GM20431 (cell line): ENCODE data around the gene NRIP1.

Experiments
- in situ Hi-C: fragments of 300-500 bp; cut with MseI, MboI; formaldehyde crosslinking; loops from one replicate; pipeline ENCODE4 v1.15.0; 2020; ENCODE audit warnings: low sequenced_read_pairs; ENCODE audit not compliant: unreplicated experiment

NRIP1 gene, protein sequence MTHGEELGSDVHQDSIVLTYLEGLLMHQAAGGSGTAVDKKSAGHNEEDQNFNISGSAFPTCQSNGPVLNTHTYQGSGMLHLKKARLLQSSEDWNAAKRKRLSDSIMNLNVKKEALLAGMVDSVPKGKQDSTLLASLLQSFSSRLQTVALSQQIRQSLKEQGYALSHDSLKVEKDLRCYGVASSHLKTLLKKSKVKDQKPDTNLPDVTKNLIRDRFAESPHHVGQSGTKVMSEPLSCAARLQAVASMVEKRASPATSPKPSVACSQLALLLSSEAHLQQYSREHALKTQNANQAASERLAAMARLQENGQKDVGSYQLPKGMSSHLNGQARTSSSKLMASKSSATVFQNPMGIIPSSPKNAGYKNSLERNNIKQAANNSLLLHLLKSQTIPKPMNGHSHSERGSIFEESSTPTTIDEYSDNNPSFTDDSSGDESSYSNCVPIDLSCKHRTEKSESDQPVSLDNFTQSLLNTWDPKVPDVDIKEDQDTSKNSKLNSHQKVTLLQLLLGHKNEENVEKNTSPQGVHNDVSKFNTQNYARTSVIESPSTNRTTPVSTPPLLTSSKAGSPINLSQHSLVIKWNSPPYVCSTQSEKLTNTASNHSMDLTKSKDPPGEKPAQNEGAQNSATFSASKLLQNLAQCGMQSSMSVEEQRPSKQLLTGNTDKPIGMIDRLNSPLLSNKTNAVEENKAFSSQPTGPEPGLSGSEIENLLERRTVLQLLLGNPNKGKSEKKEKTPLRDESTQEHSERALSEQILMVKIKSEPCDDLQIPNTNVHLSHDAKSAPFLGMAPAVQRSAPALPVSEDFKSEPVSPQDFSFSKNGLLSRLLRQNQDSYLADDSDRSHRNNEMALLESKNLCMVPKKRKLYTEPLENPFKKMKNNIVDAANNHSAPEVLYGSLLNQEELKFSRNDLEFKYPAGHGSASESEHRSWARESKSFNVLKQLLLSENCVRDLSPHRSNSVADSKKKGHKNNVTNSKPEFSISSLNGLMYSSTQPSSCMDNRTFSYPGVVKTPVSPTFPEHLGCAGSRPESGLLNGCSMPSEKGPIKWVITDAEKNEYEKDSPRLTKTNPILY (N-terminal part only)

GRCh38 chr21:15064576-15065391 is at the start of gene NRIP1:
NRIP1 (minus strand) TSS chr21:15065000; CDS start chr21:14968192, 96,808 bp downstream.
- in situ Hi-C loops = no loop called here

- in situ Hi-C loops = no loop called here
Measured at GRCh38 chr21:15112858-15113257, 48.1 kb upstream of the NRIP1 start.

- in situ Hi-C loops = no loop called here
Measured at GRCh38 chr21:15108801-15109200, 44.0 kb upstream of the NRIP1 start.

DNA sequence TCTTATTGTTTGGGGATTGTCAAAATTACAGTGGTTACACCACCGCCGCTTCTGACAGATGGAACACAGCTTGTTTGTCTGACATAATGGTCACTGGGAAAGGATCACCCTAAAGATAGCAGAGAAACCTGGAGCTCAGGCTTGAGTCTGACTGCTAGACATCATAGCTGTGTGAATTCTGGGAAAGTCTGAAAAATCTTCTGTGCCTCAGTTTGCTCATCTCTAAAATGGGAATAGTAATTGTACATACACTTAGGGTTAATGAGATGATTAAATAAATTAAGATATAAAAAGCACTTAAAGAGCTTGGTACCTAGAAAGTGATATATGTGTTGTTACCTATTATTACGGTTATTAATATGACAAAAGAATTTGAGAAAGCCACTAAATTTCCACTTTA is 39.7 kb upstream of the NRIP1 start:
- in situ Hi-C loops = no loop called here

GRCh38 chr21:15098908-15099307 is 34.1 kb upstream of the NRIP1 start:
- in situ Hi-C loops = no loop called here

DNA sequence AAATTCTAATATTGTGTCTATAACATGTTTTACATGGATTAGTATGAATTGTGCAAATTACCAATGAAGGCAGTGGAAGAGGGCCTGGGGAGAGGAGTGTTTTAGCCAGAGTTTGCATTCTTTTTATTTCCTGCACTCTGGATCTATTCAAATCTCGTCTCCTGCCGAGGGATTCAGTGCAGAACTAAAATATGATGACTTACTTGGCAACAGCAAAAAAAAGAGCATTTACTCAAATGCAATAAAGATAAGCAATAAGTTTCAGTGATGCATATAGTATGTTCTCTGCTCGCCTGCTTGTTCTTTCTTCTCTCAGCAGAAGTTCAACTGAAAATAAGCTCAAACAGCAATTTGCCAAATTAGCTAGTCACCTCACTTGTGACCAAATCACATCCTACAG is 33.4 kb upstream of the NRIP1 start:
- in situ Hi-C loops = no loop called here

DNA sequence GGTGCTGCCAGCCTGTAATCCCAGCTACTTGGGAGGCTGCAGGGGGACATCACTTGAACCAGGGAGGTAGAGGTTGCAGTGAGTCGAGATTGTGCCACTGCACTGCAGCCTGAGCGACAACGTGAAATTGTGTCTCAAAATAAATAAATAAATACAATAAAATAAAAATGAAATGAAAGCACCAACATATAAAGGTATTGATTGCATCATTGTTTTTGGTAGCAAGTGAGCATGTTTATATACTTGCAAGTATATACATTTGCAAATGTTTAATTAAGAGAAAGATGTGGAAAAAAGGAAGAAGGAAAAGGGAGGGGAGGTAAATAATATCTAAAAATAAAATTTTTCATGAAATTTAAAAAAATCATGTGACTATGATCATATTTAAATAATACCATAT is 32.8 kb upstream of the NRIP1 start:
- in situ Hi-C loops = no loop called here

GRCh38 chr21:15096146-15096545 is 31.3 kb upstream of the NRIP1 start:
- in situ Hi-C loops = no loop called here

DNA sequence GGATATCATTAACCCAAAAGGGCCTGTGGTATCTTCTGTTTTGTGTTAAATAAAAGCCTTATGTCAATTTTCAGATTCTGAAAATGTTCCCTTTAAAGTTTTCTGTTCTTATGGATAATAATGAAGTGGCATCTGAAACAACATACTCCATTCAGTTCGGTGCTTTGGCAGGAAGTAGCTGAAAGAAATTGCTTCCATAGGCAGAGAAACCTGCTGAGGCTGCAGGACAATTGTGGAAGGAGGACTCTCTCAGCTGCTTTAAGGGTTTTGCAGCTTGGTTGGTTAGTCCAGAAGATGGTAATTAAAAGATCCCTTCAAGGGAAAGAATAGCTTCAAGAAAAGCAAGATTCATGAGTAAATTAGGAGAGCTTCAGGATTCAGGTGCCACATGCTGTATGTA is 30.5 kb upstream of the NRIP1 start:
- in situ Hi-C loops = no loop called here

GRCh38 chr21:15094706-15095105 is 29.9 kb upstream of the NRIP1 start:
- in situ Hi-C loops = no loop called here

DNA sequence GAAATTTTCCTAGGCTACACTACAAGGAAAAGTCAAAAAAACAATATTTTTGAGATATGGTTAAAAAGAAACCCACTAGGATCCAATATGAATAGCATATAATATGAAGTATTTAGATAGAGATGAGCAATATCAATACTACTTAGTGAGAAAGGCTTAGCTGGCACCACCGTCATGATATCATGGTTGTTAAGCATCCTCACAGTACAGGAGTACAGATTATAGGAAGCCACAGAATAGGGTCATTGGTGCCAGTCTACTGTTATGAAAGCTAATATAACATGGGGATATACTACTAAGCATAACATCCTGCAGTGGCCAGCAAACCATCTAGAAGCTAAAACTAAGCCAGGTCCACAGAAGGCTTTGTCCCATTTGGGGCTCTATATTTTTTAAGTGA is 28.4 kb upstream of the NRIP1 start:
- in situ Hi-C loops = no loop called here

DNA sequence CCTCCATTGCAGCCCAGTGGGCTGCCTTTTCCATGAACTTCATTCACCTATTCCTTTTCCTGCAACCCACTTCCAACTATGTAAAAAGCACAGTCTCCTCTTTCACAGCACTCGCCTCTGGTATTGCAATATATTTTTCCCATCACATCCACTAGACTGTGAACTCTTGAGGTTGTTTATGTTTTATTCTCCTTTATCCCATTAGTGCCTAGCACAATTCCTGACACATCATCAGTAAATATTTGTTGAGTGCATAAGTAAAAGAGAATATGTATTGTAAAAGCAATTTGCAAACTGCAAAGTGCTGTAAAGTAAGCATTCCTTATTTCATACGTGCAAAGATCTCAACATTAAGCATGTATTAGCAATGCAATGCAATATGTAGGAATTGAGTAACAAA is 27.9 kb upstream of the NRIP1 start:
- in situ Hi-C loops = no loop called here

GRCh38 chr21:15090390-15090789 is 25.6 kb upstream of the NRIP1 start:
- in situ Hi-C loops = no loop called here

GRCh38 chr21:15088488-15088887 is 23.7 kb upstream of the NRIP1 start:
- in situ Hi-C loops = no loop called here

DNA sequence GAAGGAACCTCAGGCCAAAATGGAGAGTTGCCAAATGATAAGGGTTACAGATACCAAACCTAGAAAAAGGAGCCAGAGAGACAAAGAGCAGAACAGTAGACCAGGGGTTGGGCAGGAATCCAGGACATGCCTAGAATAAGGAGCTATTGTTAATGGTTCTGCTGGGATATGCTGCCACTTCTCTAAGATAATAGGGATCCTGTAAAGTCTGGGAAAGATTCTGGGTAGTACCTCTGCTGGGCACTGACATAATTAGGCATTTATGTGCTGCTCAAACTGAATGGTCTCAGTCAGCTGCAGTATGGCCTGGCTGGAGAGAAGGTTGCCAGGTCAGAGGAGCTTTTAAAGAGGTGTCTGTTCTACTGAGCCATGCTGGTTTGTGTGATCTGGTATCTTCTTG is 19.9 kb upstream of the NRIP1 start:
- in situ Hi-C loops = no loop called here

- in situ Hi-C loops = no loop called here
Measured at GRCh38 chr21:15080526-15080925, 15.7 kb upstream of the NRIP1 start.

- in situ Hi-C loops = no loop called here
Measured at GRCh38 chr21:15079269-15079668, 14.5 kb upstream of the NRIP1 start.

DNA sequence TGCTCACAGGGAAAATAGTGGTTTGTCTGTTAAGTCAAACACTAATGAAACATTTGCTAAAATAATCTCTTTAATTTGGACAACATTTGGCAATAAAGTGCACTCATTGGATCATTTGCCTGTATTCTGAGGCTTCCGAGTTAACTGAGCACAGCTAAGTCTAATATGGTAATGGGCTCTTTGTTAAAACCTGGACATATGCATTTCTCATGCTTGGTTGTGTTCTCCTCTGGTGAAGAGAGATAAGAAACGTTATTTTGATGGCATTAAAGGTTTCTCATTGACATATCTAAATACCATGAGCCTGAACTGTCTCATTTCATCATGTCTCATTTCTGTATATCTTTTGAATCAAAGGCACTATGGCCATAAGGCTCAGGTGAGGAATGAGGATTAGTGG is 13.4 kb upstream of the NRIP1 start:
- in situ Hi-C loops = no loop called here

GRCh38 chr21:15077529-15078145 is 12.8 kb upstream of the NRIP1 start:
- in situ Hi-C loops = no loop called here

- in situ Hi-C loops = no loop called here
Measured at GRCh38 chr21:15076730-15077129, 11.9 kb upstream of the NRIP1 start.
